Measurements from ENCODE around the gene CDK19. TPM values are rescaled to one million over a fixed set of nuclear protein-coding genes. Genes with fewer than 3 reads are reported as not detected.

The CDK19 gene
- total RNA-seq, 1 experiment from 2014 or later = 11.7 TPM

- DNase-seq (ENCODE audit: low spot score) = no peak
- ATAC-seq = no peak
- Mint-ChIP-seq H3K27me3 (ENCODE audit: low read depth) (no peaks in the 10 kb centered on the region), H3K36me3 (peaks cover 42% of the 10 kb centered on the region), H3K4me3 (no peak overlapping the region), H3K9me3 (peaks cover 27% of the 10 kb centered on the region), H3K4me1 (peaks cover 11% of the 10 kb centered on the region), H3K27ac (no peak overlapping the region)
- no peak for TF ChIP-seq TEAD1 (CRISPR knock-in tag; IDR thresholded peaks at IDR 0.05)
- ChIA-PET CTCF (no interaction called here), POLR2A (no interaction called here)
Measured at GRCh38 chr6:110768057-110768456, 47.2 kb downstream of the CDK19 start.

- Mint-ChIP-seq H3K4me3 (no peak overlapping the region), H3K4me1 (no peaks in the 10 kb centered on the region), H3K9me3 (no peaks in the 10 kb centered on the region), H3K27ac (no peak overlapping the region), H3K27me3 (ENCODE audit: low read depth) (no peaks in the 10 kb centered on the region), H3K36me3 (no peaks in the 10 kb centered on the region)
- POLR2A ChIA-PET = no interaction called here
- CTCF ChIA-PET = no interaction called here
- DNase-seq (ENCODE audit: low spot score) = no peak
- TF ChIP-seq NFATC4 (CRISPR knock-in tag; IDR thresholded peaks at IDR 0.05) = no peak
- no peak for TF ChIP-seq ARID4B (CRISPR knock-in tag; IDR thresholded peaks at IDR 0.05; ENCODE audit: borderline replicate concordance)
- no peak for TF ChIP-seq CDX4 (CRISPR knock-in tag; IDR thresholded peaks at IDR 0.05; ENCODE audit: borderline replicate concordance)
- no peak for TF ChIP-seq AFF4 (CRISPR knock-in tag; IDR thresholded peaks at IDR 0.05; ENCODE audit: borderline replicate concordance)
- no peak for TF ChIP-seq HMGXB4 (CRISPR knock-in tag; IDR thresholded peaks at IDR 0.05)
- TF ChIP-seq ZNF138 (CRISPR knock-in tag; conservative IDR thresholded peaks at IDR 0.05) = no peak
- no peak for TF ChIP-seq NR3C1 (CRISPR knock-in tag; conservative IDR thresholded peaks at IDR 0.05; ENCODE audit: low read depth)
- no peak for TF ChIP-seq SMAD3 (CRISPR knock-in tag; IDR thresholded peaks at IDR 0.05; ENCODE audit: borderline replicate concordance)
- no peak for TF ChIP-seq FOXP1 (CRISPR knock-in tag; IDR thresholded peaks at IDR 0.05; ENCODE audit: borderline replicate concordance)
- no peak for TF ChIP-seq RORB (CRISPR knock-in tag; IDR thresholded peaks at IDR 0.05)
- TF ChIP-seq FOXK1 (CRISPR knock-in tag; IDR thresholded peaks at IDR 0.05) = no peak
- no peak for TF ChIP-seq E2F1 (CRISPR knock-in tag; IDR thresholded peaks at IDR 0.05)
- TF ChIP-seq USF1 (CRISPR knock-in tag; IDR thresholded peaks at IDR 0.05) = no peak
- TF ChIP-seq ZNF263 (CRISPR knock-in tag; IDR thresholded peaks at IDR 0.05; ENCODE audit: low read depth) = no peak
- no peak for TF ChIP-seq NFYB (CRISPR knock-in tag; conservative IDR thresholded peaks at IDR 0.05; ENCODE audit: low read depth)
- TF ChIP-seq ZNF423 (CRISPR knock-in tag; IDR thresholded peaks at IDR 0.05) = no peak
- no peak for TF ChIP-seq JAZF1 (CRISPR knock-in tag; IDR thresholded peaks at IDR 0.05)
- no peak for TF ChIP-seq GTF2I (CRISPR knock-in tag; conservative IDR thresholded peaks at IDR 0.05)
- TF ChIP-seq CREM (CRISPR knock-in tag; IDR thresholded peaks at IDR 0.05) = no peak
- TF ChIP-seq ZNF121 (CRISPR knock-in tag; IDR thresholded peaks at IDR 0.05) = no peak
- no peak for ATAC-seq
Measured at GRCh38 chr6:110761371-110761770, 53.9 kb downstream of the CDK19 start.

Data from WTC11 (cell line).